Measurements from ENCODE around the gene RTN4R.
"Not testable (repeated sequence)": the region's sequence is repeated elsewhere in the genome, so short reads cannot be mapped to it uniquely, and the experiment has no call there.

The RTN4R gene

GRCh38 chr22:20268279-20269012 lies at the start of gene RTN4R:
TSS of gene RTN4R (minus strand) at chr22:20268318. CDS start at chr22:20268092, 226 bp downstream.
- peak; percentile 32 for DNase-seq (ENCODE audit: low spot score)

DNA sequence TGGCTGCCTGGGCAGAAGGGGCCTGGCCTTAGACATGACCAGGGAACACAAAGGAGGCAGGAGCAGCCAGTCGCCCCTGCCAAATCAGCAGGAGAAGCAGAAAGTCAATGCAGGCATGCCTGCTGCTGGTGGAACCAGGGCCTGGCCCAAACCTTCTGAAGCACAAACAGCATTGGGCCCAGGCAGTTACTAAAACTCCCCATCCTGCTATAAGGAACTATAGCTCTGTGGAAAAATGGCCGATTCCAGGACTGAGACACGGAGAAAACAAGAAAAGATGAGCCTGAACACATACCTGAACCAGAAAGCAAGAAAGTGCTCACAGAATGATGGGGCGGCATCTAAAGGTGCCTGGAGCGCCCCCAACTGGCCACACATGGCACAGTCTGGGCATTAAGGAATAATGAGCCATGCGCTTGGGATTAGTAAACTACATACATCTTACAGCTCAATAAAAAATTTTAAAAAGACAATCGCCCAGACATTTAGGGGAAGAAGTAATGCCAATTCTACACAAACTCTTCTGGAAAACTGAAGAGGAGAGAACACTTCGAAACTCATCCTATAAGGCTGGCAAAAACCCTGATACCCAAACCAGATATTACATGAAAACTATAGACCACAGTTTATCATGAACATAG lies 49.4 kb upstream of the RTN4R start:
- DNase-seq (ENCODE audit: low spot score) = peak; percentile 44

DNA sequence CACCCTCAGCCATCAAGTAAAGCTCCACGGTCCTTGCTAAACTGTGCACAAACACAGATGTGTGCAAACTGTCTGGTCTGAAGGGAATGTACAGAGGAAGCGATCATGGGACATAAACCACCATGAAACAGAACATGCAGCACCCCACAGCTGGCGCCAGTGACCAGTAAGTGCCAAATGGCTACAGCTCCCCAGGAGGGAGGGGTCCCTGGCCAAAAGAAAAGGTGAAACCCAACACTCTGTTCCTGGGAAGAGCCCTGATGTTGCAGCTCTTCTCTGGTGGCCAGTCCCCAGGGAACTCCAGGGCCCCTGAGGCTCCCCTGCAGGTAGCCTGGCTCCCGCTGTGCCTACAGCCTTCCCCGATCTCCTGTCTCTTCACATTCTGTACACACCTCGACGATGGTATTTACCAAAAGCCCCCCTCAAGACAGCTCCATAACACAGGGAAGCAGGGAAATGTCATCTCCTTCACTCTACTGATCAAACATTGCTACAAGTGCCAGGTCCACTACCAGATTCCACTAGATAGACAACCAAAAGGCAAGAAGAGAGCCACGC lies 48.8 kb upstream of the RTN4R start:
- no peak for DNase-seq (ENCODE audit: low spot score)

- DNase-seq (ENCODE audit: low spot score) = no peak
These were observed 48.2 kb upstream of the RTN4R start for GRCh38 chr22:20316217-20316843.

DNA sequence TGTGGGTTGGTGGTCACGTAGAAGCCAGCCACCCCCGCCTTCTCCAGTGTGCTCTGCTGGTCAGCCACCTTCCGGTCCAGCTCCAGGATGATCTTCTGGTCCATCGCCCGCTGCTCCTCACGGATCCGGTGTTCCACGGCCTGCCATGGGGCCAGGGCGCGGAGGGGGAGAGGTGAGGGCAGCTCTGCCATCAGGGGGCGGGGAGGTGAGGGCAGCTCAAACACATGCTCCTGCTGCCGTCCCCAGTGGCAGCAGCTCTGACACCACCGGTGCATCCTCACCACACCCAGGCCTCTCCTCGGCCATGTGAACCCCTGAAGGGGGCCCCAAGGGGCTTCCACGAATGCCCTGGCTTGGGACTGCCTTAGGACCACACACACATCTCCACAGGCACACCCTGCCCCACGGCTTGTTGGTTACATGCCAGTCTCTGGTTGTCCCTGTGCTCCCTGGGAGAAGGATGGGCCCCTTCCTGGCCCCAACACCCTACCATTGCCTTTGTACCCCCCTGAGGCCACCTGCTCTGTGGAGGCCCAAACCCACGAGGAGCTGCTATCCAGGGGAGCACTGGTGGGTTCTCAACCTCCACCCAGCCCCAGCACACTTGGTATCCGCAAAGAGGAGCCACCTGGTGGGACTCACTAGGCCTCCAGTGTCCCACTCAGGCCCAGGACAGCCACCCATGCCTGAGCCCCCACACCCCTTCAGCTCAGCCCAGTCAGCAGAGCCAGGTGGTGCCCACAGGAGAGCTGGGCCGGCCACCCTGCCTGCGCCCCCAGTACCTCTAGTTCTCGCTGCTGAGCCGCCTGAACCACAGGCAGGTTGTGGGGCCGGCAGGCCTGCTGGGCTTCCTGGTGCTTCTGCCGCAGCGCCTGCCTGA lies 47.5 kb upstream of the RTN4R start:
- no peak for DNase-seq (ENCODE audit: low spot score)

GRCh38 chr22:20314741-20315336 lies 46.7 kb upstream of the RTN4R start:
- DNase-seq (ENCODE audit: low spot score) = not testable (repeated sequence)

DNA sequence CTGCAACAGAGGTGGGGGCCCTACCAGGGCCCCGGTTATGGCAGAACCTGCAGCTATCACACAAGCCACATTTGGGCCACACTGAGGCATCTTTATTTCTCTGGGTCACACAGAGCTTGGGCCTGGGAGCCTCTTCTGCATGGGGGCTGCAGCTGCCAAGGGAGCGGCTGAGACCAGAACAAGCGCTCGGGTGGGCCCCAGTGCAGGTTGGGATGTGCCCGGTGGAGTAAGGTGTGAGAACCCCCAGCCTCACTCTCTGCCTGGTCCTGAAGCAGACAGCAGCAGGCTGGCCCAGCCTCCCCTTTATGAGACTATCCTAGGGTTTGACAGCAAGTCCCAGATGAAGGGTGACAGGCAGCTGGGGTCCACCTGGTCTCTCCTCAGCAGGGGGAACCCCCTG lies 46.1 kb upstream of the RTN4R start:
- DNase-seq (ENCODE audit: low spot score) = not testable (repeated sequence)

DNA sequence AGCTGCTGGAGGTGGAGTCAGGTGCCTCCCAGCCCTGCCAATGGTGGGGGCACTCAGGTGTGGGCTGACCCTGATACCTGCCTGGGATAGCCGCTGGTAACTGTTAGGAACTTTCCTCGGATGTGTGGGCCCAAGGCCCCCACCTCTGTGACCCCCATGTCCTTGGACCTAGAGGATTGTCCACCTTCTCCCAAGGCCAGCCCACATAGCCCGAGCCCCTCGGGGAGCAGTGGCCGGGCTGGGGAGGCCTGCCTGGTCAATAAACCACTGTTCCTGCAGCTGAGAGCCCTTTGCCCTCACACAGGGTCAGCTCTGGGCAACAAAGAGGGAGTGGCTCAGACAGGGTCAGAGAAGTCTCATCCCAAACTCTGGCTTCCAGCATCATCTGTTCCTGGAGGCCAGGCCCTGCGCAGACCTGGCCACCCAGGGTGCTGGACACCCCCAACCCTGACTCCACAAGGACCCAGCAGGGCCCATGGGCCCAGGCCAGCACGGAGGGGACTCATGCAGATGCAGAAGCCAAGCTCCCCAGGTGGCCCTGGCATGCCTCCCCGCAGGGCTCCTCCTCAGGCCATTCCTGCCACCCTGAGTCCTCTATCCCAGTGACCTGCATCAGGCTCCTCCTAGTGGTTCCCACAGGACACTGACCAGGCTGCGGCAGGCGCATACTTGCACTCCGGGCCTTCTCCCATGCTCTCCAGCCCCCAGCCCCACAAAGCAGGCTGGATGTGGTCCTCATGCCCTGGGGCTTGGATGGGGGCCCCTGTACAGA lies 45.4 kb upstream of the RTN4R start:
- DNase-seq (ENCODE audit: low spot score) = not testable (repeated sequence)

GRCh38 chr22:20312396-20313191 lies 44.5 kb upstream of the RTN4R start:
- DNase-seq (ENCODE audit: low spot score) = no peak

- DNase-seq (ENCODE audit: low spot score) = not testable (repeated sequence)
These were observed 43.3 kb upstream of the RTN4R start for GRCh38 chr22:20311249-20312062.

- not testable (repeated sequence) for DNase-seq (ENCODE audit: low spot score)
These were observed 42.7 kb upstream of the RTN4R start for GRCh38 chr22:20310773-20311172.

GRCh38 chr22:20310180-20310579 lies 42.1 kb upstream of the RTN4R start:
- DNase-seq (ENCODE audit: low spot score) = not testable (repeated sequence)

DNA sequence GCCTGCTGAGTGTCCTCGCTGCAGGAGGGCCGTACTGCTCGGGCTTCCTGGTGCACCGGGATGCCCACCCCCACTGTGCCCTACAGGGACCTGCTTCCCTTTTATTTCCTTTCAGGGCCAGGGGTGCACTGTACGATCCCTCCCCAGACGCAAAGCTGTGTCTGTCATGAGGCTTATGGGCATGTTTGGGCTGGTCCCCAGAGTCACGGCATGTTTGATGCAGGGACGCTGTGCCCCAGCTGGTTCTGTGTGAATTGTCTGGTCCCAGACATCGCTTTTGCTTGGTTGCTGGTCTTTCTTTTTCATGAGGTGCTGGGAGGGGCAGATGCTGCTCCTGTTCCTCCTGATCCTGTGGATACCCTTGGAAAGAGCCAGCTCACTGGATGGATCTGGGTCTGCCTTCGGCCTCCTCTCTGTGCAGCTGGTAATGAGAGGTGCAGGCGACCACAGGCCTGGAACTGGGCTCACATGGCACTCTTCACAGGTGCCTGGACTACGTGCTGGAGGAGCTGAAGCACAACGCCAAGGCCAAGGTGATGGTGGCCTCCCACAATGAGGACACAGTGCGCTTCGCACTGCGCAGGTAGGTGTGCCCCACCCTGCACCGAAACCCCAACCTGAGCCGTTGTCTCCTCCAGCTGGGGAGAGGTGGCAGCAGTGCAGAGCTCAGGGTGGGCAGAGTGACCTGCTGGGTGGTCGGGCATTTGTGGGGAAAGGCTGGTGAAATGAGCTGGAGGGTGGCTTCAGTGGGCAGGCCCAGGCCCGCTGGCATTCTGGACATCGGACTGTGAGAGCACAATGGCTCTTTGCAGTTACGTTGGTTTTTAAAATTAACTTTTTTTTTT lies 40.9 kb upstream of the RTN4R start:
- DNase-seq (ENCODE audit: low spot score) = not testable (repeated sequence)

DNA sequence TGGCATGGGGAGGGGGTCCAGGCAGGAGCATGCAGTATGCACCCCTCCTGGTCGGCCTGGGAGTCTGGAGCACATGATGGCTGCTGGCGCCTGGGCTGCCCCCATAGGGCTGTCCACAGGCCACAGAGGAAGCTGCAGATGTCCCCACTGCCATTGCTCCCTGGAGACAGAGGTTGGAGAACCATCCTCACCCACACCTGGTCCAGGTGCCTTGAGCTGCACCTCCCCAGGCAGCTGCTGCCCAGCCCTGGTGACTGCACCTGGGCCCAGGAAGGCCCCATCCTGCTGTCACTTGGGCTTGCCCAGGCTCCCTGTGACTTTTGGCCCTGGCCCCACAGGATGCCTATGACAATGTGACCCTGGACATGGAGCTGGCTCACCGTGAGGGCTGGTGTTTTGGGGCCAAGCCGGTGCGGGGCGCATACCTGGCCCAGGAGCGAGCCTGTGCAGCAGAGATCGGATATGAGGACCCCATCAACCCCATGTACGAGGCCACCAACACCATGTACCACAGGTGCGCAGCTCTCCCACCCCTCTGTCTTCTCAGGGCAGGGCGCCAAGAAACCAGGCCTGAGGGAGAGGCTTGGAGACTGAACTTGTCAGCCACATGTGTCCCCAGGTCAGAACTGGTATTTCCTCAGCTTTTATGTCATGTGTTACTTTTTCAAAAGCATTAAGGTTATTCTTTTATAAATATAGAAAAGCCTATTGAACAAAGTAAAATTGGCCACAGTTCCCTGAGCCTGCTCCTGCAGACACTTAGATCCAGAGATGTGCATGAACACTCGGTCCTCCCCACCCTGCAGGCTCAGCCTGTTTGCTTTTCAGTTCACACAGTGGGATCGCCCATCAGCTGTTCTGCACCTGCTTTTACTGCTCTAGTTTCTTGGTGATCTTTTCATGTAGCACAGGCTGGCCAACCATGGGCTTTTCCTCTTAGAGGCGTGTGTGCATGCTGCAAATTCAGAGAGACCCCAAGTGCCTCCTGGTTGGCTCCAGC lies 39.6 kb upstream of the RTN4R start:
- DNase-seq (ENCODE audit: low spot score) = not testable (repeated sequence)

DNA sequence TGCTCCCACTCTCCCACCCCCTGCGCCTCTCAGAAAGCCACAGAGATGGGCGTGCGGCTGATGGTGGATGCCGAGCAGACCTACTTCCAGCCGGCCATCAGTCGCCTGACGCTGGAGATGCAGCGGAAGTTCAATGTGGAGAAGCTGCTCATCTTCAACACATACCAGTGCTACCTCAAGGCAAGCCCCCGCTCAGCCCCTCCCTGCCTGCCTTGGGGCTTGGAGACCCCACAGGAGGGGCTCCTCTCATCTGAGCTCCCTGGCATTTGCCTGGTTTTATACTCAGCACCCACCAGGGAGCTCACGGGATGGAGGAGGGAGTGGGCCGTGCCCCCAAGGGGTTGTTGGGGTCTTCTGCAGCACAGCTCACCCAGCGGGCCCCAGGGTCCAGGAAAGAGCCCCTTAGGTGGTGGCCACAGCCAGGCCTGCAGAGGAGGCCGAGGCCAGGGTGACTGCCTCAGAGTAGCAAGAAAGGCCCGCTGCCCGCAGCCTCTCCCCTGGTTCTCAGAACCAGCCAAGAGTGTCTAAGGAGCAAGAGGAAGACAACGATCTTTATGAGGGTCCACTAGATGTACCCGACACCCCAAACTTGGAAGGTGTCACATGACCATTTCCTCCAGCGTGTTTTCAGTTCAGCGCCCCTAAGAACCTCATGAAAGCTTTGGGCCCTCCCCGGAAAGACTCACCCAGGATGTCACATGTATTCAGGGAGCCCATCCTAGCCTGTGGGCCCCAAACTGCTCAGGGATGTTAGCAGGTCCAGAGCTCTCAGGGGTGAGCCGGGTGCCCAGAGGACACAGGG lies 38.7 kb upstream of the RTN4R start:
- not testable (repeated sequence) for DNase-seq (ENCODE audit: low spot score)
